Esophagus squamous epithelium (tissue), 5 donors: Measurements from ENCODE around the gene OR10V1. TPM values are rescaled to one million over a fixed set of nuclear protein-coding genes. Genes with fewer than 3 reads are reported as not detected.

Experiments
- DNase-seq: peaks from one replicate; lab custom pipeline; 2025; lab: John Stamatoyannopoulos, UW
- H3K27ac ChIP-seq, 4 donors: fragments of 200-600 bp; sonication (generic); one replicate each; pipeline ENCODE4 v1.5.1; 2016 to 2019; ENCODE audit warnings: mild to moderate bottlenecking in 1 of 4
- H3K27me3 ChIP-seq, 4 donors: fragments of 200-600 bp; sonication (generic); 1 replicate in 3 of 4; 2 replicates in 1 of 4; pipeline versions ENCODE4 v1.5.1 to v1.6.0; 2017 to 2021; ENCODE audit warnings: antibody characterized with exemption in 1 of 4
- H3K36me3 ChIP-seq, 3 donors: fragments of 200-600 bp; sonication (generic); one replicate each; pipeline ENCODE4 v1.5.1; 2016 to 2019
- H3K4me1 ChIP-seq, 3 donors: fragments of 200-600 bp; sonication (generic); one replicate each; pipeline ENCODE4 v1.5.1; 2017 to 2019
- H3K4me3 ChIP-seq, 4 donors: fragments of 200-600 bp; sonication (generic); 1 replicate in 3 of 4; 2 replicates in 1 of 4; pipeline ENCODE4 v1.5.1; 2016 to 2019; ENCODE audit warnings: mild to moderate bottlenecking in 2 of 4, moderate library complexity in 1 of 4
- H3K9me3 ChIP-seq, 3 donors: fragments of 200-600 bp; sonication (generic); one replicate each; pipeline ENCODE4 v1.5.1; 2016 to 2019
- CTCF ChIP-seq, 6 experiments: fragments of 450-650 bp in 4 of 6; fragments of 200-600 bp in 2 of 6; sonication (generic) in 2 of 6; IDR thresholded peaks; one replicate each; pipeline ENCODE4 v1.5.1; 2016 to 2019; ENCODE audit warnings: antibody characterized with exemption in 6 of 6, mild to moderate bottlenecking in 4 of 6, moderate library complexity in 4 of 6
- POLR2A ChIP-seq, 4 donors: fragments of 450-650 bp; IDR thresholded peaks; one replicate each; pipeline ENCODE4 v1.6.1; 2017; ENCODE audit warnings: antibody characterized with exemption in 4 of 4, mild to moderate bottlenecking in 4 of 4, moderate library complexity in 3 of 4
- WGBS, 2 donors: methylation state at CpG; one replicate each; pipeline ENCODE4 v1.1.5; 2018; 5-methylcytosine and 5-hydroxymethylcytosine counted together
- intact Hi-C: fragments of 100-400 bp; cut with DNase I; formaldehyde crosslinking; loops from one replicate; pipeline ENCODE4 v1.15.0; 2022
- total RNA-seq, 4 donors: library from RNA; depleted of rRNA; stranded (reverse); fragments of >200 nt; gene quantifications; one replicate each; pipeline ENCODE4 v1.1.0, GENCODE V29; 2016
- donor health status: DM: yes; HTN: yes; CAD: no.

OR10V1 gene
- total RNA-seq, 4 donors from 2014 or later = not detected

GRCh38 chr11:59756845-59757244, 43.2 kb upstream of the OR10V1 start:
- H3K9me3 ChIP-seq = no peaks in the 10 kb centered on the region
- peaks cover 5 to 38% (median 11%) of the 10 kb centered on the region in 3 donors for H3K4me1 ChIP-seq
- no peaks in the 10 kb centered on the region for H3K27me3 ChIP-seq
- peak overlapping the region in 3 of 4 donors; percentile 65 to 98 (median 74) for H3K4me3 ChIP-seq
- intact Hi-C loops = no loop called here
- peaks cover 0 to 6% (median 0%) of the 10 kb centered on the region in 3 donors for H3K36me3 ChIP-seq
- peak overlapping the region; percentile 95 to 98 (median 95) for H3K27ac ChIP-seq
- TF ChIP-seq POLR2A (IDR thresholded peaks at IDR 0.05) (no peak), CTCF (IDR thresholded peaks at IDR 0.05) (no peak)
- DNase-seq = no peak
- 27 to 29% methylated on average over 1 to 4 of the region's 4 CpGs for WGBS, 2 donors

GRCh38 chr11:59756558-59756840, 42.9 kb upstream of the OR10V1 start:
- Histone ChIP-seq H3K4me1 (peaks cover 5 to 38% (median 11%) of the 10 kb centered on the region in 3 donors), H3K27ac (peak overlapping the region; percentile 95 to 98 (median 95)), H3K27me3 (no peaks in the 10 kb centered on the region), H3K9me3 (no peaks in the 10 kb centered on the region), H3K36me3 (peaks cover 0 to 6% (median 0%) of the 10 kb centered on the region in 3 donors), H3K4me3 (peak overlapping the region in 3 of 4 donors; percentile 65 to 98 (median 74))
- TF ChIP-seq POLR2A (IDR thresholded peaks at IDR 0.05) = no peak
- TF ChIP-seq CTCF (IDR thresholded peaks at IDR 0.05) = no peak
- intact Hi-C loops = no loop called here
- no peak for DNase-seq
- 23 to 36% methylated on average over 3 of the region's 3 CpGs for WGBS, 2 donors

GRCh38 chr11:59755701-59756557, 42.3 kb upstream of the OR10V1 start:
- TF ChIP-seq CTCF (IDR thresholded peaks at IDR 0.05) (no peak), POLR2A (IDR thresholded peaks at IDR 0.05) (no peak)
- H3K27ac ChIP-seq = peak overlapping the region; percentile 95 to 98 (median 95)
- intact Hi-C loops = no loop called here
- no peaks in the 10 kb centered on the region for H3K9me3 ChIP-seq
- no peak for DNase-seq
- H3K4me3 ChIP-seq = peak overlapping the region; percentile 65 to 98 (median 86)
- H3K27me3 ChIP-seq = no peaks in the 10 kb centered on the region
- 4 to 13% methylated on average over 9 to 12 of the region's 23 CpGs for WGBS, 2 donors
- peaks cover 5 to 38% (median 11%) of the 10 kb centered on the region in 3 donors for H3K4me1 ChIP-seq
- H3K36me3 ChIP-seq = peaks cover 0 to 2% (median 0%) of the 10 kb centered on the region in 3 donors

- DNase-seq = no peak
- peak in 2 of 4 donors; percentile 55 to 64 for TF ChIP-seq POLR2A (IDR thresholded peaks at IDR 0.05)
- TF ChIP-seq CTCF (IDR thresholded peaks at IDR 0.05) = peak in 1 of 6 experiments; percentile 8
- Histone ChIP-seq H3K27ac (peak within 1 kb of the TSS; percentile 95 to 98 (median 95)), H3K27me3 (no peaks in the 10 kb centered on the region), H3K36me3 (no peaks in the 10 kb centered on the region), H3K4me1 (peaks cover 5 to 38% (median 11%) of the 10 kb centered on the region in 3 donors), H3K9me3 (no peaks in the 10 kb centered on the region), H3K4me3 (peak within 1 kb of the TSS; percentile 65 to 98 (median 86))
- WGBS, 2 donors = 0 to 2% methylated on average over 6 to 7 of the region's 80 CpGs
- intact Hi-C loops = loop anchor here (5.0 kb wide), 1 partner anchor 47 kb away; no protein-coding TSS in a partner anchor
Measured at GRCh38 chr11:59754859-59755700, 41.4 kb upstream of the OR10V1 start, which contains the start of gene STX3. STX3 (plus strand) TSS chr11:59755376; CDS start chr11:59755606, 230 bp downstream.
